H1 (cell line): ENCODE results near the gene CPED1. TPM values are rescaled to one million over a fixed set of nuclear protein-coding genes. Genes with fewer than 3 reads are reported as not detected.

Source experiments
- EP300 ChIP-seq, 2 experiments: IDR thresholded peaks; 1 replicate in 1 of 2; 2 replicates in 1 of 2; pipeline ENCODE4 v1.6.1; 2011 to 2012; ENCODE audit warnings: low read depth in 2 of 2, low read length in 2 of 2, mild to moderate bottlenecking in 2 of 2, borderline replicate concordance in 1 of 2, inconsistent platforms in 1 of 2, moderate library complexity in 1 of 2
- JUN ChIP-seq: IDR thresholded peaks from 2 replicates; pipeline ENCODE4 v1.6.1; 2011; ENCODE audit warnings: low read depth, mild to moderate bottlenecking, improper control_type of control experiment, low read length
- KDM4A ChIP-seq: IDR thresholded peaks from one replicate; pipeline ENCODE4 v1.7.1; 2012; ENCODE audit warnings: low read depth, mild to moderate bottlenecking, moderate library complexity, low read length, inconsistent platforms; ENCODE audit not compliant: severe bottlenecking
- RFX5 ChIP-seq: IDR thresholded peaks from 2 replicates; pipeline ENCODE4 v1.6.1; 2011; ENCODE audit warnings: low read depth, low read length, improper control_type of control experiment, borderline replicate concordance
- SRF ChIP-seq: IDR thresholded peaks from 2 replicates; pipeline ENCODE4 v1.6.1; 2011; ENCODE audit warnings: mild to moderate bottlenecking, low read depth, low read length, moderate library complexity
- TAF1 ChIP-seq: IDR thresholded peaks from 2 replicates; pipeline ENCODE4 v1.6.1; 2011; ENCODE audit warnings: mild to moderate bottlenecking, low read depth, low read length
- polyA plus RNA-seq, 7 experiments: library from polyadenylated mRNA; depleted of rRNA in 3 of 7; stranded (reverse) in 5 of 7; unstranded in 2 of 7; fragments of >200 nt in 5 of 7; fragments of 200-250 nt in 2 of 7; gene quantifications; 1 replicate in 5 of 7; 2 replicates in 1 of 7; 4 replicates in 1 of 7; pipeline versions ENCODE4 v1.2.1 to v1.2.3, GENCODE V29; 2011 to 2013; ENCODE audit warnings: missing spikeins in 2 of 7, mixed read lengths in 2 of 7
- total RNA-seq: library from RNA; stranded (reverse); fragmentation: NEBNext Ultra II Directional; extraction: Animal tissue kit (Norgen Biotek cat#: 25700); gene quantifications from 2 replicates; pipeline ENCODE4 v1.2.1, GENCODE V29; 2021
- TF ChIP-seq, protein P1 (sequence below): fragments of 300-600 bp; sonication (generic); IDR thresholded peaks from 2 replicates; pipeline ENCODE4 v1.7.1; 2012; ENCODE audit warnings: low read length, moderate library complexity, mild to moderate bottlenecking, inconsistent platforms; ENCODE audit not compliant: insufficient replicate concordance

CPED1 gene
- total and polyA plus RNA-seq, 2 of the 8 experiments (the other 6 are each of a cell fraction or from before 2014, with no cell fraction given), result 0.08 to 0.39 TPM

GRCh38 chr7:121071662-121072061, 83.2 kb downstream of the CPED1 start (continued):
- TF ChIP-seq, protein P1, sequence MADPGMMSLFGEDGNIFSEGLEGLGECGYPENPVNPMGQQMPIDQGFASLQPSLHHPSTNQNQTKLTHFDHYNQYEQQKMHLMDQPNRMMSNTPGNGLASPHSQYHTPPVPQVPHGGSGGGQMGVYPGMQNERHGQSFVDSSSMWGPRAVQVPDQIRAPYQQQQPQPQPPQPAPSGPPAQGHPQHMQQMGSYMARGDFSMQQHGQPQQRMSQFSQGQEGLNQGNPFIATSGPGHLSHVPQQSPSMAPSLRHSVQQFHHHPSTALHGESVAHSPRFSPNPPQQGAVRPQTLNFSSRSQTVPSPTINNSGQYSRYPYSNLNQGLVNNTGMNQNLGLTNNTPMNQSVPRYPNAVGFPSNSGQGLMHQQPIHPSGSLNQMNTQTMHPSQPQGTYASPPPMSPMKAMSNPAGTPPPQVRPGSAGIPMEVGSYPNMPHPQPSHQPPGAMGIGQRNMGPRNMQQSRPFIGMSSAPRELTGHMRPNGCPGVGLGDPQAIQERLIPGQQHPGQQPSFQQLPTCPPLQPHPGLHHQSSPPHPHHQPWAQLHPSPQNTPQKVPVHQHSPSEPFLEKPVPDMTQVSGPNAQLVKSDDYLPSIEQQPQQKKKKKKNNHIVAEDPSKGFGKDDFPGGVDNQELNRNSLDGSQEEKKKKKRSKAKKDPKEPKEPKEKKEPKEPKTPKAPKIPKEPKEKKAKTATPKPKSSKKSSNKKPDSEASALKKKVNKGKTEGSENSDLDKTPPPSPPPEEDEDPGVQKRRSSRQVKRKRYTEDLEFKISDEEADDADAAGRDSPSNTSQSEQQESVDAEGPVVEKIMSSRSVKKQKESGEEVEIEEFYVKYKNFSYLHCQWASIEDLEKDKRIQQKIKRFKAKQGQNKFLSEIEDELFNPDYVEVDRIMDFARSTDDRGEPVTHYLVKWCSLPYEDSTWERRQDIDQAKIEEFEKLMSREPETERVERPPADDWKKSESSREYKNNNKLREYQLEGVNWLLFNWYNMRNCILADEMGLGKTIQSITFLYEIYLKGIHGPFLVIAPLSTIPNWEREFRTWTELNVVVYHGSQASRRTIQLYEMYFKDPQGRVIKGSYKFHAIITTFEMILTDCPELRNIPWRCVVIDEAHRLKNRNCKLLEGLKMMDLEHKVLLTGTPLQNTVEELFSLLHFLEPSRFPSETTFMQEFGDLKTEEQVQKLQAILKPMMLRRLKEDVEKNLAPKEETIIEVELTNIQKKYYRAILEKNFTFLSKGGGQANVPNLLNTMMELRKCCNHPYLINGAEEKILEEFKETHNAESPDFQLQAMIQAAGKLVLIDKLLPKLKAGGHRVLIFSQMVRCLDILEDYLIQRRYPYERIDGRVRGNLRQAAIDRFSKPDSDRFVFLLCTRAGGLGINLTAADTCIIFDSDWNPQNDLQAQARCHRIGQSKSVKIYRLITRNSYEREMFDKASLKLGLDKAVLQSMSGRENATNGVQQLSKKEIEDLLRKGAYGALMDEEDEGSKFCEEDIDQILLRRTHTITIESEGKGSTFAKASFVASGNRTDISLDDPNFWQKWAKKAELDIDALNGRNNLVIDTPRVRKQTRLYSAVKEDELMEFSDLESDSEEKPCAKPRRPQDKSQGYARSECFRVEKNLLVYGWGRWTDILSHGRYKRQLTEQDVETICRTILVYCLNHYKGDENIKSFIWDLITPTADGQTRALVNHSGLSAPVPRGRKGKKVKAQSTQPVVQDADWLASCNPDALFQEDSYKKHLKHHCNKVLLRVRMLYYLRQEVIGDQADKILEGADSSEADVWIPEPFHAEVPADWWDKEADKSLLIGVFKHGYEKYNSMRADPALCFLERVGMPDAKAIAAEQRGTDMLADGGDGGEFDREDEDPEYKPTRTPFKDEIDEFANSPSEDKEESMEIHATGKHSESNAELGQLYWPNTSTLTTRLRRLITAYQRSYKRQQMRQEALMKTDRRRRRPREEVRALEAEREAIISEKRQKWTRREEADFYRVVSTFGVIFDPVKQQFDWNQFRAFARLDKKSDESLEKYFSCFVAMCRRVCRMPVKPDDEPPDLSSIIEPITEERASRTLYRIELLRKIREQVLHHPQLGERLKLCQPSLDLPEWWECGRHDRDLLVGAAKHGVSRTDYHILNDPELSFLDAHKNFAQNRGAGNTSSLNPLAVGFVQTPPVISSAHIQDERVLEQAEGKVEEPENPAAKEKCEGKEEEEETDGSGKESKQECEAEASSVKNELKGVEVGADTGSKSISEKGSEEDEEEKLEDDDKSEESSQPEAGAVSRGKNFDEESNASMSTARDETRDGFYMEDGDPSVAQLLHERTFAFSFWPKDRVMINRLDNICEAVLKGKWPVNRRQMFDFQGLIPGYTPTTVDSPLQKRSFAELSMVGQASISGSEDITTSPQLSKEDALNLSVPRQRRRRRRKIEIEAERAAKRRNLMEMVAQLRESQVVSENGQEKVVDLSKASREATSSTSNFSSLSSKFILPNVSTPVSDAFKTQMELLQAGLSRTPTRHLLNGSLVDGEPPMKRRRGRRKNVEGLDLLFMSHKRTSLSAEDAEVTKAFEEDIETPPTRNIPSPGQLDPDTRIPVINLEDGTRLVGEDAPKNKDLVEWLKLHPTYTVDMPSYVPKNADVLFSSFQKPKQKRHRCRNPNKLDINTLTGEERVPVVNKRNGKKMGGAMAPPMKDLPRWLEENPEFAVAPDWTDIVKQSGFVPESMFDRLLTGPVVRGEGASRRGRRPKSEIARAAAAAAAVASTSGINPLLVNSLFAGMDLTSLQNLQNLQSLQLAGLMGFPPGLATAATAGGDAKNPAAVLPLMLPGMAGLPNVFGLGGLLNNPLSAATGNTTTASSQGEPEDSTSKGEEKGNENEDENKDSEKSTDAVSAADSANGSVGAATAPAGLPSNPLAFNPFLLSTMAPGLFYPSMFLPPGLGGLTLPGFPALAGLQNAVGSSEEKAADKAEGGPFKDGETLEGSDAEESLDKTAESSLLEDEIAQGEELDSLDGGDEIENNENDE, result no peak
- TF ChIP-seq TAF1 (no peak), EP300 (IDR thresholded peaks at IDR 0.05; ENCODE audit: borderline replicate concordance in 1 of 2, low read depth in 2 of 2, low read length in 2 of 2) (no peak), RFX5 (no peak), SRF (no peak), KDM4A (no peak), JUN (no peak)
